VCaP (cell line): ENCODE results near the gene PDCD7.
"Not testable (repeated sequence)": the region's sequence is repeated elsewhere in the genome, so short reads cannot be mapped to it uniquely, and the experiment has no call there.

Experiments used
- H3K27ac ChIP-seq: fragments of 450-650 bp; 2 replicates; pipeline ENCODE4 v1.5.1; 2017
- TF ChIP-seq, protein P1 (sequence below): fragments of 450-650 bp; conservative IDR thresholded peaks from 2 replicates; pipeline ENCODE4 v1.5.1; 2017; ENCODE audit warnings: mild to moderate bottlenecking, moderate library complexity

PDCD7 gene

DNA sequence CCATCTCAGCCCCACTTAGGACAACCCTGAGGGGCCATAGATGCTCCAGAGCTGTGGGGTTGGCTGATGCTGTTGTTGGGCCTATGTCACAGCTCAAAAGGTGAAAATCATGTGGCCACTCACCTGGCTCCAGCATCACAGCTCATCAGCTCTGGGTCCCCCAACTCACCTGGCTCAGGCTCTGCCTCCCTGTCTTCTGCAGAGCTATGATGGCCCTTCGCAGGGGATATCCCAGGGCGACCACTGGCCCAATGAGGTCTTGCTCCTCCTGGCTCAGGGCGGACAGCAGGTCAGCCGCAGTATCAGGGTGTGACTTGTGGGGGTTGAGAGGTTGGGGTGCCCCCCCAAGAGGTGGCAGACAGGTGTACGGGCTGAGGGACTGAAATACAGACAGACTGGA is 34.3 kb downstream of the PDCD7 start:
- TF ChIP-seq, protein P1, sequence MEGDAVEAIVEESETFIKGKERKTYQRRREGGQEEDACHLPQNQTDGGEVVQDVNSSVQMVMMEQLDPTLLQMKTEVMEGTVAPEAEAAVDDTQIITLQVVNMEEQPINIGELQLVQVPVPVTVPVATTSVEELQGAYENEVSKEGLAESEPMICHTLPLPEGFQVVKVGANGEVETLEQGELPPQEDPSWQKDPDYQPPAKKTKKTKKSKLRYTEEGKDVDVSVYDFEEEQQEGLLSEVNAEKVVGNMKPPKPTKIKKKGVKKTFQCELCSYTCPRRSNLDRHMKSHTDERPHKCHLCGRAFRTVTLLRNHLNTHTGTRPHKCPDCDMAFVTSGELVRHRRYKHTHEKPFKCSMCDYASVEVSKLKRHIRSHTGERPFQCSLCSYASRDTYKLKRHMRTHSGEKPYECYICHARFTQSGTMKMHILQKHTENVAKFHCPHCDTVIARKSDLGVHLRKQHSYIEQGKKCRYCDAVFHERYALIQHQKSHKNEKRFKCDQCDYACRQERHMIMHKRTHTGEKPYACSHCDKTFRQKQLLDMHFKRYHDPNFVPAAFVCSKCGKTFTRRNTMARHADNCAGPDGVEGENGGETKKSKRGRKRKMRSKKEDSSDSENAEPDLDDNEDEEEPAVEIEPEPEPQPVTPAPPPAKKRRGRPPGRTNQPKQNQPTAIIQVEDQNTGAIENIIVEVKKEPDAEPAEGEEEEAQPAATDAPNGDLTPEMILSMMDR: no peak
- H3K27ac ChIP-seq: no peak overlapping the region

DNA sequence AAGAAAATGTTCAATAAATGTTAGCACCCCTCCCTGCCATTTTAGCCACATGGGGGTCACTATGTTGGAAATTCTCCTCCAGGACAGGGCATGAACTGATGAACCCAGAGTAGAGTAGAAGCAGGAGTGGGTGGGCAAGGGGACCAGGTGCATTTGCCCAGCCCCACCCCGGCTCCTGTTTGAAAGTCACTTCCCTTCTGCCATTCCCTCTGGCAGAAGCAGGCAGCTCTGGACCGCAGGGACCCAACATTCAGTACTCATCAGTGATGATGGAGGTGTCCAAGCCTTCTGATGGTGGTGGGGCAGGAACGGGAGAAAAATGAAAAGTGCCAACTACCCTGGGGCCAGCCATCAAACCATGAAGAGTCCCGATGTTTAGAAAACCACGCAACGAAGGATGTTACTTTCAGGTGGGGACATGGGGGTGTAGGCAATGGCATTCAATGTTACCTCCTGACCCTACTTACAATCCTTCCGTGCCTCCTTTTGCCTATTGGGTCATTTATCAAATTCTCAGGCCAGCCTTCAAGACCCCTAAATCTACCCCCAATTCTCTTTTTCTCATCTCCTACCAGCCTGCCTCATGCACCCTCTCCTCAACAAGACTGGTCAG is 35.9 kb downstream of the PDCD7 start:
- H3K27ac ChIP-seq: no peak overlapping the region
- TF ChIP-seq, protein P1: no peak

DNA sequence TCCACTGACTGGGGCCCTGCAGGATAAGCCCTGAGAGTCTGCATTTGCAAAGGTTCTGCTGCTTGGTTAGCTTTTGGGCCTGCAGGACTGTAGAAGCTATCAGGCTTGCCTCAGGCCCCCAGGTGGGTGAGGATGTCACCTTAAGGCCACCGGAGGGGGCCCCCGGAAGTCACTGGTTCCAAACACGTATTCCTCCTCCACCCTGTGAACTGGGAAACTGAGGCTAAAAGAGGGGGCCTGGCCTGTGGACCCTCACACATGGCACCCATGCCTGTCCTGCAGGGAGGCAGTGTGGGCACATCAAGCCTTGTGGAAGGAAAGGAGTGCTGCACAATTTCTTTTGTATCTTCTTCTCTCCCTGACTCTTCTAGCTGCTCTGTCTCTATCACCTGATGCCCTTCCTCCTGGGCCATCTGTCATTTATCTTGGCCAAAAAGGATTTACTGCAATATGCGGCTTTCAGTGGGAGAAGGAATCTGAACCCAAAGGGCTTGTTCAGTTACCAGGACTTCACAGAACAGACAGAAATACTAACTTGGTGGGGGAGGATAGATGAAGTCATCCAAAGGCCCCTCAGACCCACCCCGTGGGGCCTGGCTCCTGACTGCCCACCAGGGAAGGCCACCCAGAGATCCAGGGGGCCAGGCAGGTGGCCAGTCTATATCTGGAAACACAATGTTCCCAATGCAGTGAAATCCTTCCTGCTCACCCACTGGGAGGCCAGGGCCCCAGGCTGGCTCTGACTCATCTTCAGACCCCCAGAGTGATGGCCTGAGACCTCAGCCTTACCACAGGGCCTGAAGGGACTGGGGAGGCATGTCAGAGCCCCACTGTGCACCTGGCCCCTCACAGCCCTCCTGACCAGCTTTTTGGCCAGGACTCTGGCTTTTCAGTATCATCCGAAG is 36.9 kb downstream of the PDCD7 start:
- no peak overlapping the region for H3K27ac ChIP-seq
- TF ChIP-seq, protein P1: no peak

DNA sequence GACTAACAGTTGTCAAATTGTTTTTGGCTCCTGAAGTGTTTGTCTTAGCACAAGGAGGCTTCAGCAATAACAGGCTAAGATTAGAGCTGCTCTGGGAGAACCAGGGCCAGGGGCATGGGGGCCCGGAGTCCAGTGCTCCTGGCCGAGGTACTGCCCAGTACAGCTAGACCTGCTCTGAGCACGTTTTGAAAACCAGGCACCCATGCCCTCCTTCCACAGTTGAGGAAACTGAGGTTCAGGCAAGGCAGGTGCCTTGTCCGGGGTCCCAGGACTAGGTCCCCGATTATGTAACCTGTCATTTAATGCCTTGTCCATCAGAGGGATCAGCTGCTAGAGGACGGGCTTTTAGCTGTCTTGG is 37.9 kb downstream of the PDCD7 start:
- TF ChIP-seq, protein P1: no peak
- H3K27ac ChIP-seq: no peak overlapping the region

DNA sequence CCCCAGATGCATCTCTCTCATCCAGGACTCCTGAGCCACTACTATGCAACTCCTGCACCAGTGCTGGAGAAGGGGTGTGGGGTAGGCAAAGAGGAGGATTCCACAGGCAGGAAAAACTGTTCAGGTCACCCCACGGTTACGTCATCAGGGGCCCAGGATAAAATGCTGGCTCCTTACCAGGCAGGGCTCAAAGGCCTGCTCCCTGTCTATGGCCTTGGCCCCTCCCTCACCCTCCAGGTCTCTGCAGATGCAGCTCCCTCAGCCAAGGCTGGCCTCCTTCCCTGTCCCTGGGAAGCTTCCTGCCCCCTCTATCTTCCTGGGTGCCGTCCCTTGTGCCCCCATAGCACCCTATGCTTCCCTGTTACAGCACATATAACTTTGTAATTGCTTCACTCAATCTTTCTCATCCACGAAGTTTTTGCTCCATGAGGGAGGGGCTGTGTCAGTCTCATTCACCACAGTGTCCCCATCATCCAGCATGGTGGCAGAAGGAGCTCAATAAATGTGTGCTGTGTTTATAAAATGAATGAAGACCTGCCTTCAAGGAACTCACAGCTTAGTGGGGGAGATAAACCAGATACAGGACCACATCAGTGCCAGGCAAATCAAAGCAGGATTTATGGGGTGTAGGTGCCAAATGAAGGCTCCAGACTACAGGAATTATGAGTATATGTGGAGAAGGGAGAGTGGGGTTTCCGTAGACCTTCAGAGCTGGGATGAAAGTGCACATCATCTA is 38.4 kb downstream of the PDCD7 start:
- no peak overlapping the region for H3K27ac ChIP-seq
- TF ChIP-seq, protein P1: no peak

DNA sequence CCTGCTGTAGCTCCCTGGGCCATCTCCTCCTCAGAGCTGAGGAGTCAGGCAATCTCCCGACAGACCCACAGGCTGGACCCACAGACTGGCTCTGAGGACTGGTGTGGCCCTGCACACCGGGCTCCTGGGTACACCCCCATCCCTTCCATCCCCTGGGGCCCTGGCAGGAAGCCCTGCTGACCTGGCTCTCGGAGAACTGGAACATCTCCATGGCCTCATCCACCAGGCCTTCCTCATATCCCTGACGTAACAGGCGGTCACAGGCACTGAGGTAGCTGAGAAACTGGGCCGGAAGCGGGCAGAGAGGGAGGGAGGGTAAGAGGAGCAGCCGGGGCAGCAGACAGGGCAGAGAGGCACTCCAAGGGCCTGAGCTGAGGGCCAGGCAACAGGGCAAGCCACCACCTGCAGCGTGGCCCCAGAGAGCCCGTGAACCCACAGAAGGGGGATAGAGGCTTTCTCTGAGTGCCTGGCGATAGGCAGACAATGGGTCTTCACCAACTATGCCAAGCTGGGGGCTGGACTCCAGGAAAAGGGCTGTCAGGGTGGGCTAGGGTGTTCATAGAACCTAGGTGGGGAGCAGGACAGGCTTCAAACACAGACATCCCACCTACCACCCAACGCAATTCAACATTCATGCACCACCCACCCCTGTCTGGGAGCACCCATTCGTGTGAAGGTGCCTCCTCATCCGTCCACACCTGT is 39.2 kb downstream of the PDCD7 start:
- TF ChIP-seq, protein P1: no peak
- H3K27ac ChIP-seq: no peak overlapping the region

DNA sequence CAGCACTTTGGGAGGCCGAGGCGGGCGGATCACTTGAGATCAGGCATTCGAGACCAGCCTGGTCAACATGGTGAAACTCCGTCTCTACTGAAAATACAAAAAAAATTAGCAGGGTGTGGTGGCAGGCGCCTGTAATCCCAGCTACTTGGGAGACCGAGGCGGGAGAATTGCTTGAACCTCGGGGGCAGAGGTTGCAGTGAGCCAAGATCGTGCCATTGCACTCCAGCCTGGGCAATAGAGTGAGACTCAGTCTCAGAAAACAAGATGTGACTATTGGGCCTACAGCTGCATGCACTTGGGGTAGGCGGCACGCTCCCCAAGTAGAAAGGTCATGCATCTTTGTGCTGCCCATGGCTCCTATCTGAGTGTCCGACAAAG is 39.8 kb downstream of the PDCD7 start:
- H3K27ac ChIP-seq: not testable (repeated sequence)
